Activated naive CD4-positive, alpha-beta T cell (primary cell): ENCODE data around the gene KCP.
"Not testable (repeated sequence)": the region's sequence is repeated elsewhere in the genome, so short reads cannot be mapped to it uniquely, and the experiment has no call there.

ENCODE experiments used
- DNase-seq, 4 experiments: peaks; one replicate each; lab custom pipeline; 2025; lab: John Stamatoyannopoulos, UW

KCP gene

DNA sequence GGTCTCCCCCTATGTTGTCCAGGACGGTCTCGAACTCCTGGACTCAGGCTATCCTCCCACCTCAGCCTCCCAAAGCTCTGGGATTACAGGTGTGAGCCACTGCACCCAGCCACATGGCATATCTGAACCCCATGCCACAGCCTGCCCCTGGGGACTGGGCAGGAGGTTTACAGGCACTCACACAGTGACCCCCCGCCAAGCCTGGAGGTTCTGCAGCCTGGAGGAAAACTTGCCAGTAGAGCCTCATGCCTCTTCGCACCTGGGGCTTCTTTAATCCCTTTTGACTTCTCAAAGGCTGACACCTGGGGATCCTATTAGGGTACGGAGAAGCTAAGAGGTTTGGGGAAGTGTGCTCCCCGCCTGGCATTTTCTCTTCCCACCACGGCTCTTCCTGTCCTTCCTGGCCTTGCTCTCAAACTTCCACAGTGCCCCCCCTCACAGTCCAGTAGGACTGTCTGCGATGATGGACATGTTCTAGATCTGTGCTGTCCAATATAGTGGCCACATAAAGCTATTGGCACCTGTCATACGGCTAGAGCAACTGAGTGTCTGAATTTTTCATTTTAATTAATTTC is 11.4 kb upstream of the KCP start:
- no peak for DNase-seq

DNA sequence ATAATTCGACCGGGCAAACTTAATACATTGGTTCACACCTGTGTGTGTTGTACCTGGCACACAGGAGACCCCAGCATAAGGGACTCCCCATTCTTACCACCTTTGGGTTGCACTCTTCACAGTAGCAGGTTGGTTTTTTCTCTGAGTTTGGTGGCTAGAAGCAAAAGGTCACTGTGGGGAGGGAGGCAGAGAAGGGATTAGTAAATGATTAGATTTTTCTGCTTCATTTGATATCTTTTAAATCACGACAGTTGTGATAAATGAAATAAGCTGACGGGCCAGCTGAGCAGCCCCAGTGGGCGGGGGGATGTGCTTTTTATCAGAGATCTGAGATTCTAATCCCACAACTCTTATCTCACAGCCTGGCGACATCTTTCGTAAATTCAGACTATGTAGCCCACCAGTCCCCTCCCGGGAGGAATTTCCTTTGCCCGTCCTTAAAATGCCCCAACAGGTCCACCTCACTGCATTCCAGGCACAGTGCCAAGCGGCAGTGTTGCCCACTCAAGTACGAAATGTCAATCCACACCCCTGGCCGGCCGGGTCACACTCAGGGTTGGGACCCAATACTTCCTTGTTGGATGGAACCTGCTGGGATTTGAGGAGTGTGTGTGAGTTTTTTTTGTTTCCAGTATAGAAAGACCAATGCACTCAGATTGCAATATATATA is 10.5 kb upstream of the KCP start:
- no peak for DNase-seq

DNA sequence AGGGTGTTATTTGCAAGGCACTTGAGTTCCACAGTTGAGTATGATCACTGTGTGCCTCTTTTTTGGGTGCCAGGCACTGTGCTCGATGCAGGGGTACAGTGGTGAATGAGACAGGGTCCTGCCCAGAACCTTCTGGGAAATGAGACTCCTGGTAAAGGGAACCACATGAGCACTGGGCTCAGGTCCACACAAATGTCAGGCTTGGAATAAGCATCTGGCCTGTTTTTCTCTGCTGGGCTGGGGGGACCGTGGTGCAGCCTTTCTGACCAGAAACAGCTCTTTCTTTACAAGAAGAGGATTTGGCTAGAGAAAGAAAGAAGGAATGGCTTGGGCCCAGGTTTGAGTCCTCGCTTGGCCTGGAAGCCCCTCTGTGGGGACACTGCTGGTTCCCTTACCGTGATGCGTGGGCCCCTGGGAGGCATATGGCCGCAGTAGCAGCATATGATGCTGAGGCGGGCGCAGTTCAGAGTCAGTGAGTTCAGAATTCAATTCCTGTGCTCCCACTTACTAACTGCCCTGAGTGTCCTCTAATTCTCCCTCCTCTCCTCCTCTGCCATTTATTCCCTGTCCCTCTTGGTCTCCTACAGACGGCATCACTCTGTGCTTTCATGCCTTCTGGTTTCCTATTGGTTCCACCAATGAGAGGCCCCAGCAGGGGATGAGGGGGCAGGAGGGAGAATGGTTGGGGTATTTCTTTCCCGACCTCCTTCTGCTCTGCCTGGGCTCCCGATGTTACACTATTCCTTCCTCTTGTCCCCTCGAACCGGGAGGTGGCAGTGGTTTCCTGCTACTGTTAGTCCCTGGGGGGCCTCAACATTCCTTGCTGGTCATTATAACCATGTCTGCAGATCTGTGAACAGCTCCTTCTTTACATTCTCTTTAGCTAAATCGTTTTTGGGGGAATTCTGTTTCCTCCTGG is 9.6 kb upstream of the KCP start:
- no peak for DNase-seq

DNA sequence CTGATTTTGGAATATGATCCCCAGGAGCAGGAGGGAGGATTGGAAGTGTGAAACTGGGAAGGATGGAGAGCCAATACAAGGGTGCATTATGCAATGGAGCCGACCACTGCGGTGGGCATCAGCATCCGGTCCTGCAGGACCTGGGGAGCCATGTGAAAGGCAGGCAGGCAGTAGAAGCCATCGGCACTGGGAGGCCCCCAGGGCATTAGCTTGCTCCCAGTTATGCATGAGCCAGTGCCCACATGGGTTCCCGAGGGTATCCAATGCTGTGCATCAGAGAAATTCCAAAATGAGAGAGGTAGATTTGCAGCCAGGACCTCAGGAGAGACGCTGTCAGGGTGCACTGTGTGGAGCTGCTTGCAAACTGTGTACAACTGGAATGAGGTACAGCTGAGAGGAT is 8.7 kb upstream of the KCP start:
- DNase-seq: no peak

- DNase-seq: no peak
Observed at GRCh38 chr7:128918016-128918665, 7.6 kb upstream of the KCP start.

DNA sequence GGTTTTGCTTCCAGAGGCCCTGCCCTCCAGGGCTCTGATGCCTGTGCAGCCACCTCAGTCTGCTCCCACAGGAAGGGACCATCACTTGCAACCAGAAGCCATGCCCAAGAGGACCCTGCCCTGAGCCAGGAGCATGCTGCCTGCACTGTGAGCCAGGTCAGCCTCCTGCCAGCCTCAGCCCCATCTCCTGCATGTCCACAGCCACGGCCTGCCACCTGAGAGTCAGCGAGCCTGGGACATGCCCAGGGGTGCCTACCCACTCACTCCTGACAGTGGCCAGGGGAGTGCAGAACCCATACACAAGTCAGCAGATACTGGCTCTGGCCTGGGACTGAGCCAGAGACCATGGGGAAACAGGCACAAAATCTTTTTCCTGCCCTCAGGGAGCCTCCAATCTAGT is 6.6 kb upstream of the KCP start:
- no peak for DNase-seq

- DNase-seq: no peak
Observed at GRCh38 chr7:128916643-128916915, 6.1 kb upstream of the KCP start.

GRCh38 chr7:128915841-128916642 is 5.5 kb upstream of the KCP start:
- DNase-seq: no peak

GRCh38 chr7:128915271-128915819 is 4.8 kb upstream of the KCP start:
- no peak for DNase-seq

- no peak for DNase-seq
Observed at GRCh38 chr7:128914566-128915151, 4.2 kb upstream of the KCP start.

GRCh38 chr7:128913870-128914565 is 3.5 kb upstream of the KCP start:
- no peak for DNase-seq

- DNase-seq: not testable (repeated sequence)
Observed at GRCh38 chr7:128912709-128913495, 2.4 kb upstream of the KCP start.

DNA sequence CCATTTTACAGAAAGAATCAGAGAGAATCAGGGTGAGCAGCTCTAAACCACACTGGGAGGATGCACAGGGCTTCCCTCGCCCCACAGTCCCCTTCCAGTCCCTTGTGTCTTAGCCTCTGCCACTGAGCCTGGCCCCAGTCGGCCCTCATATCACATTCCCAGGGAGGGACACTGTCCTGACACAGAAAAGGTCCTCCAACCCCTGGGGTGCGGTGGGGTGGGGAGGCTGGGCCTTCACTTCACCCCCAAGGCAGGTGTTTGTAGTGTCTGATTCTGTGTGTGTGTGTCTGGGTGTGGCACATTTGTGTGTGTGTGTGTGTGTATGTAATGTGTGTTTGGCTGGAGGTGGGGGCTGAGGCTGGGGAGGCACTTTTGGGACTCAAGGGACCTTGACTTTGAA is 1.8 kb upstream of the KCP start:
- no peak for DNase-seq

- no peak for DNase-seq
Observed at GRCh38 chr7:128911423-128912031, 1.0 kb upstream of the KCP start.

GRCh38 chr7:128909625-128910568 is 612 bp downstream of the KCP start:
- DNase-seq: no peak

DNA sequence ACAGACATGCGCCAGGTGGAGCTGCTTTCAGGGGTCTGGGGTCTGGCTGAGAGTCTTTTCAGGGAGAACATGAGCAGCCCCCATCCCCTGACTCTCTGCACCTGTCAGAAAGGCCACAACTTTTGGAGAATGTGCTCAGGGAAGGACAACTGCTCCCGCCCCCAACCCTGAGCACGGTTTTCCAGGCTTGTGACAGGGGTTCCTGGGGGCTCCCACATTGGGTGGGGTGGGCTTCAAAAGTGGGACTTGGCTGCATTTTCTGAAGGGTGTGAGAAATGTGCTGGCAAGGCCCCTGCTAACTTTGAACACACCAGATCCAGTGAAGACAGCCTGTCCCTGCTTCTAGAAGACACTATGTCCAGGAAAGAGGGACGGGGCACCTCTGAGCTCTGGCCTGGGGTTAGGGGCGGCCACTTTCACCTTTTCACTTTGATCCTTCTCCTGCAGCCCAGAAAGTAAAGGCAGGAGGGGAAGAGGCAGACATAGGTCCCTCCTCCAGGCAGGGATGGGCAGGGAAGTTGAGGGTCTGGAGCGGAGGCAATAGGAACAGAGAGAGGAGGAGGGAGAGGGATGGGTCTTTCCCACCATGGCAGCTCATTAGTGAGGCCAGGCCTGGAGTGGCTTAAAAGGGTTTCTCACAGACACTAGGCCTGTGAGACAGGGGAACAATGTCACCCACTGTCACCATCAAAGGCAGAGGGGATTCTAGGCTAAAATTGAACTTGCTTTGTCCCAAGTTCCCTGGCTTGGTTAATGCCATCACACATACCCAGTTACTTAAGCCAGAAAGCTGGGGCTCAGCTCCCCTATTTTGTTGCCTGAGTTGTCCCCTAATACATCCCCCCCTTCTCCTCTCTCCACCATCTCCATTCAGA is 1.5 kb downstream of the KCP start:
- no peak for DNase-seq
